K562 (cell line): ENCODE results near the gene FCHSD1. TPM values are rescaled to one million over a fixed set of nuclear protein-coding genes. Genes with fewer than 3 reads are reported as not detected.
A peak's percentile ranks its signal among the peaks of the same experiment; 100 is the strongest.

Experiments
- ATF1 ChIP-seq, 2 experiments: fragments of 450-650 bp in 1 of 2; IDR thresholded peaks; 2 replicates each; pipeline ENCODE4 v1.6.1; 2016; ENCODE audit warnings: missing compliant biosample characterization in 1 of 2, missing genetic modification characterization in 1 of 2
- CEBPB ChIP-seq: fragments of 450-650 bp; IDR thresholded peaks from 2 replicates; pipeline ENCODE4 v1.6.1; 2016; ENCODE audit warnings: missing genetic modification characterization, missing compliant biosample characterization
- FOXM1 ChIP-seq, 2 experiments: fragments of 450-650 bp in 1 of 2; sonication (generic) in 1 of 2; formaldehyde crosslinking in 1 of 2; IDR thresholded peaks; 2 replicates each; pipeline versions ENCODE4 v1.6.1 to v1.9.0; 2017 to 2022; ENCODE audit warnings: low read depth in 2 of 2, mild to moderate bottlenecking in 2 of 2, missing genetic modification reagents in 1 of 2, moderate library complexity in 1 of 2
- HNRNPLL ChIP-seq: fragments of 200-400 bp; formaldehyde crosslinking; IDR thresholded peaks from 2 replicates; pipeline ENCODE4 v1.6.1; 2017; ENCODE audit warnings: low read length, low read depth, mild to moderate bottlenecking; ENCODE audit not compliant: poor library complexity, severe bottlenecking
- MTF1 ChIP-seq: fragments of 250-450 bp; sonication (Bioruptor Pico); IDR thresholded peaks from 2 replicates; pipeline ENCODE4 v1.9.0; 2021; ENCODE audit warnings: moderate library complexity, mild to moderate bottlenecking, inconsistent platforms, borderline replicate concordance
- NCOA4 ChIP-seq: fragments of 450-650 bp; IDR thresholded peaks from 2 replicates; pipeline ENCODE4 v1.6.1; 2018; ENCODE audit warnings: mild to moderate bottlenecking; ENCODE audit not compliant: partially characterized antibody
- NRF1 ChIP-seq, 2 experiments: fragments of 450-650 bp; IDR thresholded peaks in 1 of 2; conservative IDR thresholded peaks in 1 of 2; 2 replicates each; pipeline ENCODE4 v1.6.1; 2014; ENCODE audit warnings: mild to moderate bottlenecking in 2 of 2
- POLR2A ChIP-seq: fragments of 450-650 bp; conservative IDR thresholded peaks from 2 replicates; pipeline ENCODE4 v1.6.1; 2016
- SMAD2 ChIP-seq: fragments of 150-350 bp; IDR thresholded peaks from 2 replicates; pipeline ENCODE4 v1.6.1; 2014; ENCODE audit warnings: low read depth, mild to moderate bottlenecking, low read length
- SMAD4 ChIP-seq: fragments of 250-450 bp; sonication (Bioruptor Pico); conservative IDR thresholded peaks from 2 replicates; pipeline ENCODE4 v1.8.0; 2021; ENCODE audit warnings: inconsistent platforms, mild to moderate bottlenecking, moderate library complexity
- ZNF780A ChIP-seq: fragments of 250-450 bp; sonication (Bioruptor Pico); IDR thresholded peaks from 2 replicates; pipeline ENCODE4 v1.5.0; 2021; ENCODE audit warnings: mild to moderate bottlenecking
- polyA plus RNA-seq, 8 experiments: library from polyadenylated mRNA; depleted of rRNA in 4 of 8; stranded (reverse) in 5 of 8; unstranded in 3 of 8; fragments of >200 nt; fragmentation: Nextera tagmentation in 2 of 8; fragmentation: Illumina TruSeq in 1 of 8; extraction: Ambion mirVana in 2 of 8; extraction: Trizol in 1 of 8; gene quantifications; 2 replicates each; pipeline versions ENCODE4 v1.2.1 to v1.2.3, GENCODE V29; 2011 to 2014; ENCODE audit warnings: inconsistent platforms in 1 of 8, missing spikeins in 1 of 8
- total RNA-seq, 7 experiments: library from RNA; depleted of rRNA in 6 of 7; stranded (reverse); fragments of >200 nt in 6 of 7; fragmentation: Illumina TruSeq in 2 of 7; extraction: Trizol in 2 of 7; gene quantifications; 2 replicates each; pipeline versions ENCODE4 v1.2.1 to v1.2.3, GENCODE V29; 2011 to 2021; ENCODE audit warnings: low replicate concordance in 1 of 7
- TF ChIP-seq, protein P1 (sequence below), 2 experiments: fragments of 450-650 bp; formaldehyde crosslinking in 1 of 2; IDR thresholded peaks; 2 replicates each; pipeline versions ENCODE4 v1.4.0 to v1.6.1; 2014 to 2020; ENCODE audit warnings: mild to moderate bottlenecking in 2 of 2, borderline replicate concordance in 1 of 2, low read depth in 1 of 2
- TF ChIP-seq, protein P2 (sequence below): fragments of 450-650 bp; IDR thresholded peaks from 2 replicates; pipeline ENCODE4 v1.6.1; 2016; ENCODE audit warnings: borderline replicate concordance
- TF ChIP-seq, protein P3 (sequence below): fragments of 250-450 bp; sonication (Bioruptor Pico); IDR thresholded peaks from 2 replicates; pipeline ENCODE4 v1.9.0; 2021; ENCODE audit warnings: mild to moderate bottlenecking, inconsistent platforms

FCHSD1 gene
- total and polyA plus RNA-seq, 9 of the 15 experiments (the other 6 are each of a cell fraction or from before 2014, with no cell fraction given): 0.35 to 37.5 (median 13.6) TPM

DNA sequence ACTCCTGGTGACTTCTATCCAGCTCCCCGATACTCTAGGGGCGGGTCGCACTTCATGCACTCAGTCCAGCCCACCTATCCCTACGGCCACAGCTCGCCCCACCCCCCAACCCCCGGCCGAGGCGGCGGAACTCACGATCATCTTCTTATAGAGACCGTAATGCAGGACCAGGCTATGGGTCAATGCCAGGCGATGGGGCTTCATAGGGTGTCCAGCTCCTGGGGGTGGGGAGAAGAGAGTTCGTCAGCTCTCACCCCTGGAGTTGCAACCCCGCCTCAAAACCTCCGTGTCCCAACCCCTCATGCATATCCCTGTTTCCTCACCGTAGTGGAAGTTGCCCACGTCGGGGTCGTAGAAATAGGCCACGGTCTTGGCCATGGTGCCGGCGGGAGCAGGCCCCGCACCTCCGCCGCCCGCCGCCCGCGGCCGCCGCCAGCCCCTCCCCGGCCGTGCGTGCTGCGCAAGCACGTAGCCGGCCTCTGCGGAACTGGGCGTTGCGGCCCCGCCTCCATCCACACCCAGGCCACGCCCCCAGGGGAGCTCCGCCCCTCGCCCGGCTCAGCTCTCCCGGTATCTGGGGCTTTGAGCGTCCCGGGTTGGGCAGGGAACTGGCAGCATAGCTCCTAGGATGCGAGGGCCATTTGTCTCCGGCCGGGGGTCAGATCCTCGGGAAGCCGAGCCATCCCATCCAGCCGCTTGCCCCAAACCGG is 14.7 kb downstream of the FCHSD1 start, which contains the start of the genes HDAC3 and RELL2 (continued):
- TF ChIP-seq, protein P1, sequence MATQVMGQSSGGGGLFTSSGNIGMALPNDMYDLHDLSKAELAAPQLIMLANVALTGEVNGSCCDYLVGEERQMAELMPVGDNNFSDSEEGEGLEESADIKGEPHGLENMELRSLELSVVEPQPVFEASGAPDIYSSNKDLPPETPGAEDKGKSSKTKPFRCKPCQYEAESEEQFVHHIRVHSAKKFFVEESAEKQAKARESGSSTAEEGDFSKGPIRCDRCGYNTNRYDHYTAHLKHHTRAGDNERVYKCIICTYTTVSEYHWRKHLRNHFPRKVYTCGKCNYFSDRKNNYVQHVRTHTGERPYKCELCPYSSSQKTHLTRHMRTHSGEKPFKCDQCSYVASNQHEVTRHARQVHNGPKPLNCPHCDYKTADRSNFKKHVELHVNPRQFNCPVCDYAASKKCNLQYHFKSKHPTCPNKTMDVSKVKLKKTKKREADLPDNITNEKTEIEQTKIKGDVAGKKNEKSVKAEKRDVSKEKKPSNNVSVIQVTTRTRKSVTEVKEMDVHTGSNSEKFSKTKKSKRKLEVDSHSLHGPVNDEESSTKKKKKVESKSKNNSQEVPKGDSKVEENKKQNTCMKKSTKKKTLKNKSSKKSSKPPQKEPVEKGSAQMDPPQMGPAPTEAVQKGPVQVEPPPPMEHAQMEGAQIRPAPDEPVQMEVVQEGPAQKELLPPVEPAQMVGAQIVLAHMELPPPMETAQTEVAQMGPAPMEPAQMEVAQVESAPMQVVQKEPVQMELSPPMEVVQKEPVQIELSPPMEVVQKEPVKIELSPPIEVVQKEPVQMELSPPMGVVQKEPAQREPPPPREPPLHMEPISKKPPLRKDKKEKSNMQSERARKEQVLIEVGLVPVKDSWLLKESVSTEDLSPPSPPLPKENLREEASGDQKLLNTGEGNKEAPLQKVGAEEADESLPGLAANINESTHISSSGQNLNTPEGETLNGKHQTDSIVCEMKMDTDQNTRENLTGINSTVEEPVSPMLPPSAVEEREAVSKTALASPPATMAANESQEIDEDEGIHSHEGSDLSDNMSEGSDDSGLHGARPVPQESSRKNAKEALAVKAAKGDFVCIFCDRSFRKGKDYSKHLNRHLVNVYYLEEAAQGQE (IDR thresholded peaks at IDR 0.05; ENCODE audit: borderline replicate concordance): peak; percentile 31; the same call in 1 of the 2 replicates
- TF ChIP-seq, protein P1 (CRISPR knock-in tag; IDR thresholded peaks at IDR 0.05; ENCODE audit: low read depth): peak; percentile 62; the same call in 1 of the 2 replicates
- TF ChIP-seq, protein P2, sequence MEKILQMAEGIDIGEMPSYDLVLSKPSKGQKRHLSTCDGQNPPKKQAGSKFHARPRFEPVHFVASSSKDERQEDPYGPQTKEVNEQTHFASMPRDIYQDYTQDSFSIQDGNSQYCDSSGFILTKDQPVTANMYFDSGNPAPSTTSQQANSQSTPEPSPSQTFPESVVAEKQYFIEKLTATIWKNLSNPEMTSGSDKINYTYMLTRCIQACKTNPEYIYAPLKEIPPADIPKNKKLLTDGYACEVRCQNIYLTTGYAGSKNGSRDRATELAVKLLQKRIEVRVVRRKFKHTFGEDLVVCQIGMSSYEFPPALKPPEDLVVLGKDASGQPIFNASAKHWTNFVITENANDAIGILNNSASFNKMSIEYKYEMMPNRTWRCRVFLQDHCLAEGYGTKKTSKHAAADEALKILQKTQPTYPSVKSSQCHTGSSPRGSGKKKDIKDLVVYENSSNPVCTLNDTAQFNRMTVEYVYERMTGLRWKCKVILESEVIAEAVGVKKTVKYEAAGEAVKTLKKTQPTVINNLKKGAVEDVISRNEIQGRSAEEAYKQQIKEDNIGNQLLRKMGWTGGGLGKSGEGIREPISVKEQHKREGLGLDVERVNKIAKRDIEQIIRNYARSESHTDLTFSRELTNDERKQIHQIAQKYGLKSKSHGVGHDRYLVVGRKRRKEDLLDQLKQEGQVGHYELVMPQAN: peak; percentile 53; the same call in 1 of the 2 replicates
- no peak for TF ChIP-seq SMAD2
- TF ChIP-seq, protein P3, sequence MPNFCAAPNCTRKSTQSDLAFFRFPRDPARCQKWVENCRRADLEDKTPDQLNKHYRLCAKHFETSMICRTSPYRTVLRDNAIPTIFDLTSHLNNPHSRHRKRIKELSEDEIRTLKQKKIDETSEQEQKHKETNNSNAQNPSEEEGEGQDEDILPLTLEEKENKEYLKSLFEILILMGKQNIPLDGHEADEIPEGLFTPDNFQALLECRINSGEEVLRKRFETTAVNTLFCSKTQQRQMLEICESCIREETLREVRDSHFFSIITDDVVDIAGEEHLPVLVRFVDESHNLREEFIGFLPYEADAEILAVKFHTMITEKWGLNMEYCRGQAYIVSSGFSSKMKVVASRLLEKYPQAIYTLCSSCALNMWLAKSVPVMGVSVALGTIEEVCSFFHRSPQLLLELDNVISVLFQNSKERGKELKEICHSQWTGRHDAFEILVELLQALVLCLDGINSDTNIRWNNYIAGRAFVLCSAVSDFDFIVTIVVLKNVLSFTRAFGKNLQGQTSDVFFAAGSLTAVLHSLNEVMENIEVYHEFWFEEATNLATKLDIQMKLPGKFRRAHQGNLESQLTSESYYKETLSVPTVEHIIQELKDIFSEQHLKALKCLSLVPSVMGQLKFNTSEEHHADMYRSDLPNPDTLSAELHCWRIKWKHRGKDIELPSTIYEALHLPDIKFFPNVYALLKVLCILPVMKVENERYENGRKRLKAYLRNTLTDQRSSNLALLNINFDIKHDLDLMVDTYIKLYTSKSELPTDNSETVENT (CRISPR knock-in tag): peak; percentile 89
- no peak for TF ChIP-seq ATF1 (CRISPR knock-in tag; IDR thresholded peaks at IDR 0.05)
- peak; percentile 87 for TF ChIP-seq ATF1 (tag; IDR thresholded peaks at IDR 0.05)
- TF ChIP-seq NRF1 (conservative IDR thresholded peaks at IDR 0.05 in 1 of 2, IDR thresholded peaks at IDR 0.05 in 1 of 2): peak; percentile 89 to 90; a peak in 2 of 4 replicates
- TF ChIP-seq FOXM1 (IDR thresholded peaks at IDR 0.05; ENCODE audit: low read depth): no peak
- TF ChIP-seq FOXM1 (CRISPR knock-in tag; IDR thresholded peaks at IDR 0.05; ENCODE audit: low read depth): no peak
- no peak for TF ChIP-seq MTF1 (CRISPR knock-in tag)
- peak; percentile 74 for TF ChIP-seq POLR2A
- no peak for TF ChIP-seq CEBPB
- peak; percentile 23; the same call in 1 of the 2 replicates for TF ChIP-seq SMAD4 (CRISPR knock-in tag)
- TF ChIP-seq NCOA4: no peak
- peak; percentile 78 for TF ChIP-seq HNRNPLL
- TF ChIP-seq ZNF780A: no peak
